Measurements from ENCODE around the gene PBX2. TPM values are rescaled to one million over a fixed set of nuclear protein-coding genes. Genes with fewer than 3 reads are reported as not detected.
A peak's percentile ranks its signal among the peaks of the same experiment; 100 is the strongest.

The PBX2 gene
- total and polyA plus RNA-seq, 2 experiments from 2014 or later = 7.2 to 111 TPM

DNA sequence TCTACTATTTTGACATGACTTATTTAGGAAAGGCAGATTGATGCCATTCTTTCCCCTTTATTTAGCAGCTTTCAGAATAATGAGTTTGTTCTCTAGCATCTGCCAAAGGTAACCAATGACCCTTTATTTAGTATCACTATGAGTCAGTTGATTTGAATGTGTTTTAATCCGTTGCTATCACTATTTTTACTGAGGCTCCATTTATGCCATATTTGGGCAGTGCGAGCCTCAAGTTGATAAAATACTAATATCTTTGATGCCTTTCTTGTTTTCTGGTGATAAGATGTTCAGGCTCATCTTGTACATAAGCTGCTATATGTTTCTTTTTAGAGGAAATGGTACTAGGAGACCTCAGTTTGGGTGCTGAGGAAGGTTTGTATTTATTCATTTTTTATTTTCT, 49.5 kb upstream of the PBX2 start (continued):
- no peak for TF ChIP-seq EZH2phosphoT487 (IDR thresholded peaks at IDR 0.05; ENCODE audit: unreplicated experiment)
- no peak for TF ChIP-seq EZH2 (IDR thresholded peaks at IDR 0.05; ENCODE audit: low read depth, unreplicated experiment)
- TF ChIP-seq ZNF331 (CRISPR knock-in tag; IDR thresholded peaks at IDR 0.05; ENCODE audit: low read depth) = no peak
- no peak for TF ChIP-seq CREB1 (CRISPR knock-in tag; IDR thresholded peaks at IDR 0.05; ENCODE audit: low read depth)

DNA sequence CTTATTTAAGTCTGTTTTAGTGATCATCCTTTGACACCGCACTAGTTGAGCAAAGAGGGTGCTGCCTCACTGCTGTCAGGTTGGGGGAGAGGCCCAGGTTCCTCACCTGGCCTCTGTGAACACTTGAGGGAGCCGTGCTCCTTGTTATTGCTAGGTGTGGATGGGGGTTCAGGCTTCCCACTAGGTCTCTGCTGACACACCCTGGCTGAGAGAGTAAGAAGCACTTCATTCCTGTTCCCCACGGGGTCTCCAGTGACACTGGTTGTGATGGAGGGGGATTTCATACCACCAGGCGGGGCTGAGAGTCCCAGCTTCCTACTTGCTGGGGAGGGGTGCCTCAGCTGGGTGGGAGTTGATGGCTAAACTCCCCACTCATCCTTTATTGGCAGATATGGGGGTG, 44.9 kb upstream of the PBX2 start:
- no peak overlapping the region for H3K27ac Mint-ChIP-seq
- DNase-seq (ENCODE audit: low spot score) (peak; percentile 68), ATAC-seq (peak; percentile 98)
- no peaks in the 10 kb centered on the region for H3F3A ChIP-seq (replicated peaks; ENCODE audit: low read depth)
- no peaks in the 10 kb centered on the region for H3K9me3 Mint-ChIP-seq
- H3K4me1 ChIP-seq (ENCODE audit: insufficient read depth) = no peaks in the 10 kb centered on the region
- no peak overlapping the region for H3K4me3 Mint-ChIP-seq
- no peaks in the 10 kb centered on the region for H3K79me2 ChIP-seq (replicated peaks; ENCODE audit: insufficient read depth)
- H3K36me3 ChIP-seq (ENCODE audit: insufficient read depth) = no peaks in the 10 kb centered on the region
- no peaks in the 10 kb centered on the region for H3K27me3 ChIP-seq (ENCODE audit: insufficient read depth)
- H4K20me1 ChIP-seq (replicated peaks; ENCODE audit: insufficient read depth) = no peaks in the 10 kb centered on the region
- peaks cover 7% of the 10 kb centered on the region for H3K27me3 Mint-ChIP-seq (ENCODE audit: insufficient read depth, low read depth, poor library complexity)
- no peak overlapping the region for H3K4me2 ChIP-seq
- TF ChIP-seq JUNB (IDR thresholded peaks at IDR 0.05; ENCODE audit: unreplicated experiment) = no peak
- TF ChIP-seq, protein P1, sequence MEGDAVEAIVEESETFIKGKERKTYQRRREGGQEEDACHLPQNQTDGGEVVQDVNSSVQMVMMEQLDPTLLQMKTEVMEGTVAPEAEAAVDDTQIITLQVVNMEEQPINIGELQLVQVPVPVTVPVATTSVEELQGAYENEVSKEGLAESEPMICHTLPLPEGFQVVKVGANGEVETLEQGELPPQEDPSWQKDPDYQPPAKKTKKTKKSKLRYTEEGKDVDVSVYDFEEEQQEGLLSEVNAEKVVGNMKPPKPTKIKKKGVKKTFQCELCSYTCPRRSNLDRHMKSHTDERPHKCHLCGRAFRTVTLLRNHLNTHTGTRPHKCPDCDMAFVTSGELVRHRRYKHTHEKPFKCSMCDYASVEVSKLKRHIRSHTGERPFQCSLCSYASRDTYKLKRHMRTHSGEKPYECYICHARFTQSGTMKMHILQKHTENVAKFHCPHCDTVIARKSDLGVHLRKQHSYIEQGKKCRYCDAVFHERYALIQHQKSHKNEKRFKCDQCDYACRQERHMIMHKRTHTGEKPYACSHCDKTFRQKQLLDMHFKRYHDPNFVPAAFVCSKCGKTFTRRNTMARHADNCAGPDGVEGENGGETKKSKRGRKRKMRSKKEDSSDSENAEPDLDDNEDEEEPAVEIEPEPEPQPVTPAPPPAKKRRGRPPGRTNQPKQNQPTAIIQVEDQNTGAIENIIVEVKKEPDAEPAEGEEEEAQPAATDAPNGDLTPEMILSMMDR (conservative IDR thresholded peaks at IDR 0.05; ENCODE audit: low read depth in 2 of 2) = peak; percentile 50 to 84
- TF ChIP-seq ZNF114 (CRISPR knock-in tag; IDR thresholded peaks at IDR 0.05) = no peak
- no peaks in the 10 kb centered on the region for H3K9me2 ChIP-seq (ENCODE audit: insufficient read depth)
- H2AFZ ChIP-seq = no peak overlapping the region
- no peak overlapping the region for H3K4me3 ChIP-seq
- no peaks in the 10 kb centered on the region for H3K36me3 Mint-ChIP-seq (ENCODE audit: low read depth)
- H3K27ac ChIP-seq (ENCODE audit: low read depth) = no peak overlapping the region
- no peaks in the 10 kb centered on the region for H3K4me1 Mint-ChIP-seq

DNA sequence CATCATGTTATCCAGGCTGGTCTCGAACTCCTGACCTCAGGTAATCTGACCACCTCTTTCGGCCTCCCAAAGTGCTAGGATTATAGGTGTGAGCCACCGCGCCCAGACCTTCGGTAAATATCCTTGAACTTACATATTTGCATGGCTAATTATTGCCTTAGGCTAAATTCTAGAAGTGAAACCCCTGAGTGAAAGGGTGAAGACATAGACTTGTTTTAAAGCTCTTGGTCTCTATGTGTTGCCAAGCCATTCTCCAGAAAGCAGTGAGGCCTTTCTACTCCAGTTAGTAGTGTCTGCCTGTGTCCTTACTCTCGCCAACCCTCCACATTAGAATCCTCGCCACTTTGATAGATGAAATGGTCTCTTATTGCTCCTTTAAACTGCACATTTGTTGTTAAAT, 36.4 kb upstream of the PBX2 start:
- peaks cover 7% of the 10 kb centered on the region for H3K27me3 Mint-ChIP-seq (ENCODE audit: insufficient read depth, low read depth, poor library complexity)
- H3K36me3 Mint-ChIP-seq (ENCODE audit: low read depth) = no peaks in the 10 kb centered on the region
- TF ChIP-seq JUNB (IDR thresholded peaks at IDR 0.05; ENCODE audit: unreplicated experiment) = no peak
- no peak overlapping the region for H3K4me3 Mint-ChIP-seq
- H3K4me3 ChIP-seq = no peak overlapping the region
- H2AFZ ChIP-seq = no peak overlapping the region
- H3K4me1 Mint-ChIP-seq = peaks cover 12% of the 10 kb centered on the region
- H3K4me1 ChIP-seq (ENCODE audit: insufficient read depth) = no peaks in the 10 kb centered on the region
- H3K36me3 ChIP-seq (ENCODE audit: insufficient read depth) = no peaks in the 10 kb centered on the region
- no peaks in the 10 kb centered on the region for H3F3A ChIP-seq (replicated peaks; ENCODE audit: low read depth)
- H3K27ac Mint-ChIP-seq = no peak overlapping the region
- no peak for DNase-seq (ENCODE audit: low spot score)
- H3K9me2 ChIP-seq (ENCODE audit: insufficient read depth) = 0 out of 2 replicates have a peak, but pooled peaks cover 3% of the 10 kb centered on the region
- no peaks in the 10 kb centered on the region for H3K9me3 Mint-ChIP-seq
- no peak overlapping the region for H3K4me2 ChIP-seq
- H3K27ac ChIP-seq (ENCODE audit: low read depth) = no peak overlapping the region
- H3K79me2 ChIP-seq (replicated peaks; ENCODE audit: insufficient read depth) = no peaks in the 10 kb centered on the region
- H4K20me1 ChIP-seq (replicated peaks; ENCODE audit: insufficient read depth) = no peaks in the 10 kb centered on the region
- H3K27me3 ChIP-seq (ENCODE audit: insufficient read depth) = no peaks in the 10 kb centered on the region
- ATAC-seq = no peak

DNA sequence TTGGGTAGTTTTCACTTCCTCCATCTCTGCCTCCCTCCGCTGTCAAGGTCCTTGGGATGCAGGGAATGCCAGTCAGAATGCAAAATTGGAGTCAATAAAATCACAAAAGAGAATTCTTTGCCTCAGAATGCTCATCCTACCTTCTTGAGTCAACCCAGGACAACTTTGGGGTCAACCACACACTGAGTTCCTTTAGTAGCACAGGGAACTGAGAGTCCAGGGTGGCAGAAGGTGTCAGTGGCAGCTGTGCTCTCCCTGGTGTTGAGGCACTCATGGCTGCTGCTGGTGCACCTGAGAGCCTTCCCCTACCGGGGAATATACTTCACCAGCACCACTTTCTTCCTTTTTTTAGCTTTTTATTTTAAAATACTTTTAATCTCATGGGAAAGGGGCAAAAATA, 34.7 kb upstream of the PBX2 start:
- Histone ChIP-seq H3K27me3 (ENCODE audit: insufficient read depth) (no peaks in the 10 kb centered on the region), H3K27ac (ENCODE audit: low read depth) (no peak overlapping the region), H3K36me3 (ENCODE audit: insufficient read depth) (no peaks in the 10 kb centered on the region), H3K9me2 (ENCODE audit: insufficient read depth) (0 out of 2 replicates have a peak, but pooled peaks cover 3% of the 10 kb centered on the region), H3K4me3 (no peak overlapping the region), H3F3A (replicated peaks; ENCODE audit: low read depth) (no peaks in the 10 kb centered on the region), H3K79me2 (replicated peaks; ENCODE audit: insufficient read depth) (no peaks in the 10 kb centered on the region), H4K20me1 (replicated peaks; ENCODE audit: insufficient read depth) (no peaks in the 10 kb centered on the region), H2AFZ (peak overlapping the region; percentile 72), H3K4me1 (ENCODE audit: insufficient read depth) (no peaks in the 10 kb centered on the region), H3K4me2 (no peak overlapping the region)
- H3K27me3 Mint-ChIP-seq (ENCODE audit: insufficient read depth, low read depth, poor library complexity) = peaks cover 7% of the 10 kb centered on the region
- H3K36me3 Mint-ChIP-seq (ENCODE audit: low read depth) = no peaks in the 10 kb centered on the region
- no peaks in the 10 kb centered on the region for H3K9me3 Mint-ChIP-seq
- DNase-seq (ENCODE audit: low spot score) = no peak
- H3K4me3 Mint-ChIP-seq = no peak overlapping the region
- no peak for ATAC-seq
- H3K27ac Mint-ChIP-seq = no peak overlapping the region
- H3K4me1 Mint-ChIP-seq = peaks cover 12% of the 10 kb centered on the region
- TF ChIP-seq JUNB (IDR thresholded peaks at IDR 0.05; ENCODE audit: unreplicated experiment) (no peak), NANOG (IDR thresholded peaks at IDR 0.05; ENCODE audit: borderline replicate concordance) (no peak), EZH2 (IDR thresholded peaks at IDR 0.05; ENCODE audit: low read depth, unreplicated experiment) (no peak)
